ENCODE data around the gene CYP21A2. TPM values are rescaled to one million over a fixed set of nuclear protein-coding genes. Genes with fewer than 3 reads are reported as not detected.
"Not testable (repeated sequence)": the region's sequence is repeated elsewhere in the genome, so short reads cannot be mapped to it uniquely, and the experiment has no call there.

CYP21A2 gene
- total RNA-seq, 1 experiment from 2014 or later: not detected

GRCh38 chr6:32029553-32029952, 8.7 kb upstream of the CYP21A2 start:
- not testable (repeated sequence) for DNase-seq (ENCODE audit: low spot score)

- DNase-seq (ENCODE audit: low spot score): not testable (repeated sequence)
Observed at GRCh38 chr6:32035283-32036013, 2.8 kb upstream of the CYP21A2 start.

- not testable (repeated sequence) for DNase-seq (ENCODE audit: low spot score)
Observed at GRCh38 chr6:32037136-32037535, 1.1 kb upstream of the CYP21A2 start.

- DNase-seq (ENCODE audit: low spot score): not testable (repeated sequence)
Observed at GRCh38 chr6:32038878-32039277, 663 bp downstream of the CYP21A2 start.

GRCh38 chr6:32039321-32040274, 1.4 kb downstream of the CYP21A2 start:
- not testable (repeated sequence) for DNase-seq (ENCODE audit: low spot score)

- not testable (repeated sequence) for DNase-seq (ENCODE audit: low spot score)
Observed at GRCh38 chr6:32040299-32041049, 2.3 kb downstream of the CYP21A2 start.

- not testable (repeated sequence) for DNase-seq (ENCODE audit: low spot score)
Observed at GRCh38 chr6:32041050-32041321, 2.8 kb downstream of the CYP21A2 start.

- DNase-seq (ENCODE audit: low spot score): not testable (repeated sequence)
Observed at GRCh38 chr6:32041385-32041784, 3.2 kb downstream of the CYP21A2 start.

GRCh38 chr6:32042276-32042675, 4.1 kb downstream of the CYP21A2 start:
- DNase-seq (ENCODE audit: low spot score): not testable (repeated sequence)

- not testable (repeated sequence) for DNase-seq (ENCODE audit: low spot score)
Observed at GRCh38 chr6:32043589-32044380, 5.6 kb downstream of the CYP21A2 start.

- not testable (repeated sequence) for DNase-seq (ENCODE audit: low spot score)
Observed at GRCh38 chr6:32044916-32045315, 6.7 kb downstream of the CYP21A2 start.

GRCh38 chr6:32045811-32046449, 7.7 kb downstream of the CYP21A2 start:
- no peak for DNase-seq (ENCODE audit: low spot score)

- no peak for DNase-seq (ENCODE audit: low spot score)
Observed at GRCh38 chr6:32046450-32047083, 8.4 kb downstream of the CYP21A2 start.

- no peak for DNase-seq (ENCODE audit: low spot score)
Observed at GRCh38 chr6:32047084-32047478, 8.9 kb downstream of the CYP21A2 start.

- no peak for DNase-seq (ENCODE audit: low spot score)
Observed at GRCh38 chr6:32047539-32047854, 9.3 kb downstream of the CYP21A2 start.

GRCh38 chr6:32047855-32048766, 9.9 kb downstream of the CYP21A2 start:
- DNase-seq (ENCODE audit: low spot score): peak; percentile 74

- not testable (repeated sequence) for DNase-seq (ENCODE audit: low spot score)
Observed at GRCh38 chr6:32049149-32049548, 10.9 kb downstream of the CYP21A2 start.

- not testable (repeated sequence) for DNase-seq (ENCODE audit: low spot score)
Observed at GRCh38 chr6:32049736-32050135, 11.5 kb downstream of the CYP21A2 start.

GRCh38 chr6:32050562-32050961, 12.3 kb downstream of the CYP21A2 start:
- no peak for DNase-seq (ENCODE audit: low spot score)

Measured in HT-29 (cell line).